IMR-90 (cell line): Measurements from ENCODE around the gene KDM4B. TPM values are rescaled to one million over a fixed set of nuclear protein-coding genes. Genes with fewer than 3 reads are reported as not detected.

ENCODE experiments used
- ATAC-seq: fragments of 200-7000 bp; cut with Tn5 transposase; 2 replicates; pipeline ENCODE4 v1.9.1; 2020; ENCODE audit warnings: low read depth, mild to moderate bottlenecking, moderate library complexity
- BruUV-seq: library from RNA; stranded (reverse); fragments of 400-500 nt; replicated peaks from 2 replicates; lab custom pipeline; 2021; lab: Mats Ljungman, UMichigan
- CTCF ChIA-PET: fragments of 300-600 bp; formaldehyde crosslinking; extraction: SDS; loops from one replicate; lab custom pipeline; 2021; ENCODE audit warnings: antibody characterized with exemption; lab: Yijun Ruan, JAX
- POLR2A ChIA-PET: fragments of 300-600 bp; sonication (Branson Sonifier 250); formaldehyde crosslinking; loops from one replicate; lab custom pipeline; 2022; ENCODE audit warnings: antibody characterized with exemption; ENCODE audit not compliant: unreplicated experiment; lab: Charles Lee
- DNase-seq: peaks from one replicate; pipeline ENCODE4 v3.0.0; 2013
- H2AFZ ChIP-seq: replicated peaks from 2 replicates; pipeline ENCODE3; 2013; ENCODE audit warnings: low read length, mild to moderate bottlenecking; ENCODE audit not compliant: poor library complexity
- H2AK5ac ChIP-seq: 2 replicates; pipeline ENCODE4 v1.6.1; 2013; ENCODE audit warnings: low read depth, low read length, inconsistent platforms
- H2AK9ac ChIP-seq: replicated peaks from 2 replicates; pipeline ENCODE3; 2013; ENCODE audit warnings: mild to moderate bottlenecking, low read depth, low read length, moderate library complexity; ENCODE audit not compliant: poor library complexity
- H2BK120ac ChIP-seq: 2 replicates; pipeline ENCODE4 v1.6.1; 2013; ENCODE audit warnings: low read depth, low read length, inconsistent platforms
- H2BK15ac ChIP-seq: 3 replicates; pipeline ENCODE4 v1.6.1; 2013; ENCODE audit warnings: low read depth, low read length, inconsistent platforms
- H2BK20ac ChIP-seq: 2 replicates; pipeline ENCODE4 v1.6.1; 2013; ENCODE audit warnings: low read depth, mild to moderate bottlenecking, inconsistent platforms, low read length, moderate library complexity
- H2BK5ac ChIP-seq: 2 replicates; pipeline ENCODE4 v1.6.1; 2013; ENCODE audit warnings: mild to moderate bottlenecking, low read depth, low read length, inconsistent platforms; ENCODE audit not compliant: poor library complexity, severe bottlenecking
- H3K14ac ChIP-seq: replicated peaks from 2 replicates; pipeline ENCODE4 v1.6.1; 2013; ENCODE audit warnings: low read depth, low read length, inconsistent platforms
- H3K18ac ChIP-seq: 2 replicates; pipeline ENCODE4 v1.6.1; 2013; ENCODE audit warnings: low read depth, low read length, control low read depth
- H3K23ac ChIP-seq: 2 replicates; pipeline ENCODE4 v1.6.1; 2013; ENCODE audit warnings: low read depth, low read length, inconsistent platforms
- H3K27ac ChIP-seq: 2 replicates; pipeline ENCODE4 v1.5.1; 2013; ENCODE audit warnings: mild to moderate bottlenecking, control low read depth, low read length; ENCODE audit not compliant: insufficient read depth
- H3K27me3 ChIP-seq: 2 replicates; pipeline ENCODE4 v1.6.1; 2013; ENCODE audit warnings: low read length; ENCODE audit not compliant: control insufficient read depth, insufficient read depth
- H3K36me3 ChIP-seq: 2 replicates; pipeline ENCODE4 v1.6.1; 2013; ENCODE audit warnings: low read length, mixed read lengths; ENCODE audit not compliant: control insufficient read depth, insufficient read depth
- H3K4ac ChIP-seq: 2 replicates; pipeline ENCODE4 v1.6.1; 2013; ENCODE audit warnings: low read depth, low read length, inconsistent platforms
- H3K4me1 ChIP-seq: 2 replicates; pipeline ENCODE4 v1.6.1; 2013; ENCODE audit warnings: low read length, mixed read lengths; ENCODE audit not compliant: control insufficient read depth, insufficient read depth
- H3K4me2 ChIP-seq: 2 replicates; pipeline ENCODE4 v1.6.1; 2013; ENCODE audit warnings: low read depth, mild to moderate bottlenecking, control low read depth, low read length, moderate library complexity
- H3K4me3 ChIP-seq: 2 replicates; pipeline ENCODE4 v1.5.1; 2013; ENCODE audit warnings: low read depth, mild to moderate bottlenecking, control low read depth, low read length, moderate library complexity; ENCODE audit not compliant: insufficient read depth
- H3K56ac ChIP-seq: 2 replicates; pipeline ENCODE4 v1.6.1; 2013; ENCODE audit warnings: low read length, inconsistent platforms; ENCODE audit not compliant: insufficient read depth; ENCODE audit errors: extremely low read depth
- H3K79me1 ChIP-seq, 2 experiments: 2 replicates each; pipeline ENCODE4 v1.6.1; 2013; ENCODE audit warnings: low read length in 2 of 2, inconsistent platforms in 1 of 2, low read depth in 1 of 2
- H3K9ac ChIP-seq: 2 replicates; pipeline ENCODE4 v1.6.1; 2013; ENCODE audit warnings: low read depth, low read length, control low read depth
- H3K9me1 ChIP-seq: 2 replicates; pipeline ENCODE4 v1.6.1; 2013; ENCODE audit warnings: low read length, inconsistent platforms; ENCODE audit not compliant: insufficient read depth
- H3K9me3 ChIP-seq: 2 replicates; pipeline ENCODE4 v1.6.1; 2013; ENCODE audit warnings: low read length; ENCODE audit not compliant: control insufficient read depth, insufficient read depth
- H4K20me1 ChIP-seq: 2 replicates; pipeline ENCODE4 v1.6.1; 2013; ENCODE audit warnings: low read length, inconsistent platforms; ENCODE audit not compliant: insufficient read depth
- H4K5ac ChIP-seq: 2 replicates; pipeline ENCODE4 v1.6.1; 2013; ENCODE audit warnings: mild to moderate bottlenecking, low read depth, low read length, control low read depth
- H4K8ac ChIP-seq, 2 experiments: 2 replicates each; pipeline ENCODE4 v1.6.1; 2013; ENCODE audit warnings: low read depth in 2 of 2, low read length in 2 of 2, control low read depth in 1 of 2, inconsistent platforms in 1 of 2
- H4K91ac ChIP-seq: 2 replicates; pipeline ENCODE4 v1.6.1; 2013; ENCODE audit warnings: low read depth, low read length, inconsistent platforms; ENCODE audit not compliant: insufficient read depth
- BHLHE40 ChIP-seq: fragments of 150-350 bp; IDR thresholded peaks from 2 replicates; pipeline ENCODE4 v1.6.1; 2016; ENCODE audit warnings: mild to moderate bottlenecking, low read depth, low read length
- MAFK ChIP-seq: IDR thresholded peaks from 2 replicates; pipeline ENCODE4 v1.6.1; 2012; ENCODE audit warnings: low read depth, low read length, improper control_type of control experiment
- MXI1 ChIP-seq: IDR thresholded peaks from 2 replicates; pipeline ENCODE4 v1.6.1; 2012; ENCODE audit warnings: low read depth, mild to moderate bottlenecking, low read length, moderate library complexity, borderline replicate concordance
- NFE2L2 ChIP-seq: fragments of 150-350 bp; IDR thresholded peaks from 2 replicates; pipeline ENCODE4 v1.6.1; 2016; ENCODE audit warnings: low read depth, mild to moderate bottlenecking, low read length
- RCOR1 ChIP-seq: IDR thresholded peaks from 2 replicates; pipeline ENCODE4 v1.6.1; 2012; ENCODE audit warnings: mild to moderate bottlenecking, low read length, improper control_type of control experiment; ENCODE audit not compliant: insufficient replicate concordance
- SMC3 ChIP-seq: fragments of 150-350 bp; IDR thresholded peaks from 2 replicates; pipeline ENCODE4 v1.6.1; 2016; ENCODE audit warnings: low read depth, mild to moderate bottlenecking, antibody characterized with exemption, low read length, moderate library complexity
- WGBS, 2 experiments: methylation state at CpG; one replicate each; pipeline versions ENCODE4 v1.1.5 to v1.1.7; 2013; ENCODE audit warnings: missing lambda C conversion rate in 2 of 2; ENCODE audit not compliant: insufficient read length in 1 of 2; ENCODE audit errors: extremely low coverage in 2 of 2; 5-methylcytosine and 5-hydroxymethylcytosine counted together
- dilution Hi-C: fragments of 300-500 bp; cut with HindIII; formaldehyde crosslinking; loops from one replicate; pipeline ENCODE4 v1.14.3; 2018; ENCODE audit warnings: low sequenced_read_pairs; ENCODE audit not compliant: unreplicated experiment
- in situ Hi-C: fragments of 300-500 bp; cut with MboI; formaldehyde crosslinking; loops from 3 replicates; pipeline ENCODE4 v1.14.3; 2019; ENCODE audit warnings: low sequenced_read_pairs, inconsistent platforms, mixed read lengths
- intact Hi-C: fragments of 100-400 bp; cut with micrococcal nuclease; formaldehyde crosslinking; loops from 2 replicates; pipeline ENCODE4 v1.10.0; 2022
- polyA plus RNA-seq, 3 experiments: library from polyadenylated mRNA; depleted of rRNA; stranded (reverse); fragments of >200 nt; gene quantifications; 2 replicates each; pipeline ENCODE4 v1.2.3, GENCODE V29; 2012; ENCODE audit warnings: low replicate concordance in 1 of 3
- total RNA-seq: library from RNA; depleted of rRNA; stranded (reverse); fragments of >200 nt; gene quantifications from 2 replicates; pipeline ENCODE4 v1.2.3, GENCODE V29; 2012
- TF ChIP-seq, protein P1 (sequence below): fragments of 150-350 bp; IDR thresholded peaks from 2 replicates; pipeline ENCODE4 v1.6.1; 2017; ENCODE audit warnings: mild to moderate bottlenecking, antibody characterized with exemption, low read length, low read depth
- TF ChIP-seq, protein P2 (sequence below): conservative IDR thresholded peaks from 2 replicates; pipeline ENCODE4 v1.5.1; 2012; ENCODE audit warnings: mild to moderate bottlenecking, low read depth, low read length, improper control_type of control experiment
- TF ChIP-seq, protein P3 (sequence below): fragments of 150-350 bp; IDR thresholded peaks from 2 replicates; pipeline ENCODE4 v1.6.1; 2016; ENCODE audit warnings: low read depth, mild to moderate bottlenecking, low read length, moderate library complexity, borderline replicate concordance

Gene KDM4B
- total and polyA plus RNA-seq, 2 of the 4 experiments (the other 2 are of a cell fraction), result 5.0 to 17.9 TPM

DNA sequence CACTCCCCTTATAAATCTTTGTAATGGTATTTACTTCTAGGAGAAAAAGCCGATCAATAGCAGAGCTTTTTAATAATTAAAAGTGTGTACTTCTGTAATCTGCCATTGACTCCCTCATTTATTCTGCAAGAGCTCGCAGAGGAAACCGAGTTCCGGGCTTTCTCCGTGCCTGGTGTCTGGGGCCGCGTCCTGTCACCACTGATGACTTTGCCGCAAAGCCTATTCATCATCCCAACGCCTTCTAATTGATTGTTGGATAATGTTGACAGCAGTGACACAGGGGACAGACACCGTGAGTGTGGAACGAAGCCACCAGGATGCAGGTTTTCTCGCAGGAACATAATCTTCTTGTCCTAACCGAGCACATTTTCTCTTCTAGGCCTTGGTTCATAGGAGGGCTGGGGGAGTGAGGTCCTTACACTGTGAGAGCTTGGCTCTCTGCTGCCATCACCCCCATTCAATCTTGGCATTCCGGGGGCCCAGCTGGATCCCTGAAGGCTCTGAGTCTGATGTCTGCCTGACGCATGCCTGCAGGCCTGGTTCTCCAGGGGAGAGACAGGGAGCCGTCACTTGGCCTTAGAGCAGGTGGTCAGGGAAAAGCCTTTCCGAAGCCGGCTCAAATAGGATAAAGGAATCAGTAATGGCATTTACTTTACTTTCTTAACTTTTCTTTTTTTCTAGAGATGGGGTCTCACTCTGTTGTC is 110.3 kb downstream of the KDM4B start:
- POLR2A ChIA-PET, result no interaction called here
- Histone ChIP-seq H2BK5ac (no peak overlapping the region), H3K9ac (no peak overlapping the region), H2BK20ac (no peak overlapping the region), H2AK9ac (no peak overlapping the region), H3K4me3 (no peak overlapping the region), H3K36me3 (peaks cover 70% of the 10 kb centered on the region), H4K5ac (no peak overlapping the region), H2AFZ (no peak overlapping the region), H3K27ac (no peak overlapping the region), H2BK120ac (no peak overlapping the region), H4K91ac (no peak overlapping the region), H4K20me1 (peaks cover 26% of the 10 kb centered on the region), H4K8ac (no peak overlapping the region), H3K23ac (no peak overlapping the region), H3K9me3 (no peaks in the 10 kb centered on the region), H2AK5ac (no peak overlapping the region), H3K4me1 (no peaks in the 10 kb centered on the region), H3K4me2 (no peak overlapping the region), H3K18ac (no peak overlapping the region), H3K27me3 (no peaks in the 10 kb centered on the region), H3K9me1 (0 out of 2 replicates have a peak, but pooled peaks cover 3% of the 10 kb centered on the region), H3K4ac (no peak overlapping the region), H3K79me1 (peaks cover 3 to 10% of the 10 kb centered on the region in 2 experiments; a peak in 3 of 4 replicates), H3K56ac (no peak overlapping the region), H2BK15ac (no peak overlapping the region), H3K14ac (no peak overlapping the region)
- dilution Hi-C loops, result no loop called here
- no peak for DNase-seq
- no TSS peak for BruUV-seq
- no peak for ATAC-seq
- TF ChIP-seq BHLHE40 (no peak), NFE2L2 (no peak), RCOR1 (no peak), MAFK (no peak), MXI1 (no peak), SMC3 (no peak)
- TF ChIP-seq, protein P1, sequence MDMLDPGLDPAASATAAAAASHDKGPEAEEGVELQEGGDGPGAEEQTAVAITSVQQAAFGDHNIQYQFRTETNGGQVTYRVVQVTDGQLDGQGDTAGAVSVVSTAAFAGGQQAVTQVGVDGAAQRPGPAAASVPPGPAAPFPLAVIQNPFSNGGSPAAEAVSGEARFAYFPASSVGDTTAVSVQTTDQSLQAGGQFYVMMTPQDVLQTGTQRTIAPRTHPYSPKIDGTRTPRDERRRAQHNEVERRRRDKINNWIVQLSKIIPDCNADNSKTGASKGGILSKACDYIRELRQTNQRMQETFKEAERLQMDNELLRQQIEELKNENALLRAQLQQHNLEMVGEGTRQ, result no peak
- TF ChIP-seq, protein P2, sequence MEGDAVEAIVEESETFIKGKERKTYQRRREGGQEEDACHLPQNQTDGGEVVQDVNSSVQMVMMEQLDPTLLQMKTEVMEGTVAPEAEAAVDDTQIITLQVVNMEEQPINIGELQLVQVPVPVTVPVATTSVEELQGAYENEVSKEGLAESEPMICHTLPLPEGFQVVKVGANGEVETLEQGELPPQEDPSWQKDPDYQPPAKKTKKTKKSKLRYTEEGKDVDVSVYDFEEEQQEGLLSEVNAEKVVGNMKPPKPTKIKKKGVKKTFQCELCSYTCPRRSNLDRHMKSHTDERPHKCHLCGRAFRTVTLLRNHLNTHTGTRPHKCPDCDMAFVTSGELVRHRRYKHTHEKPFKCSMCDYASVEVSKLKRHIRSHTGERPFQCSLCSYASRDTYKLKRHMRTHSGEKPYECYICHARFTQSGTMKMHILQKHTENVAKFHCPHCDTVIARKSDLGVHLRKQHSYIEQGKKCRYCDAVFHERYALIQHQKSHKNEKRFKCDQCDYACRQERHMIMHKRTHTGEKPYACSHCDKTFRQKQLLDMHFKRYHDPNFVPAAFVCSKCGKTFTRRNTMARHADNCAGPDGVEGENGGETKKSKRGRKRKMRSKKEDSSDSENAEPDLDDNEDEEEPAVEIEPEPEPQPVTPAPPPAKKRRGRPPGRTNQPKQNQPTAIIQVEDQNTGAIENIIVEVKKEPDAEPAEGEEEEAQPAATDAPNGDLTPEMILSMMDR, result no peak
- TF ChIP-seq, protein P3, sequence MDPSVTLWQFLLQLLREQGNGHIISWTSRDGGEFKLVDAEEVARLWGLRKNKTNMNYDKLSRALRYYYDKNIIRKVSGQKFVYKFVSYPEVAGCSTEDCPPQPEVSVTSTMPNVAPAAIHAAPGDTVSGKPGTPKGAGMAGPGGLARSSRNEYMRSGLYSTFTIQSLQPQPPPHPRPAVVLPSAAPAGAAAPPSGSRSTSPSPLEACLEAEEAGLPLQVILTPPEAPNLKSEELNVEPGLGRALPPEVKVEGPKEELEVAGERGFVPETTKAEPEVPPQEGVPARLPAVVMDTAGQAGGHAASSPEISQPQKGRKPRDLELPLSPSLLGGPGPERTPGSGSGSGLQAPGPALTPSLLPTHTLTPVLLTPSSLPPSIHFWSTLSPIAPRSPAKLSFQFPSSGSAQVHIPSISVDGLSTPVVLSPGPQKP, result no peak
- in situ Hi-C loops, result no loop called here
- intact Hi-C loops, result no loop called here
- CTCF ChIA-PET, result no interaction called here
- WGBS, 2 experiments, result 97% methylated on average over 6 of the region's 18 CpGs; no CpG with 5 or more reads in 1 of the 2 experiments
